ENCODE results near the gene HBM.

HBM gene

DNA sequence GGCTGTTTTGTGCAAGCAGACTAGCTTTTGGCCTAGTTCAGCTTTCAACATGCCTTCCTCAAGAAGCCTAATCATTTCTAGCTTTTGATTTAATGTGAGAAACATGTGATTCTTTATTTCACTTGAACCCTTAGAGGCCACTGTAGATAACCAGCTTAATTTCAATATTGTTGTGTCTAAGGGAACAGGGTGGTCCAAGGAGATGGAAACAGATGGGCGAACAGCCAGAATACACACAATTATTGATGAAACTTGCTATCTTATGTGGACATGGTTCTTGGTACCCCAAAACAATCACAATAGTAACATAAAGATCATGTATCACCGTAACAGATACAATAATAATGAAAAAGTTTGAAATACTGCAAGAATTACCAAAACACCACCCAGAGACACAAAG lies 32.1 kb upstream of the HBM start:
- H3K27me3 ChIP-seq (ENCODE audit: insufficient read depth, insufficient read length): no peaks in the 10 kb centered on the region
- TF ChIP-seq ZNF274 (IDR thresholded peaks at IDR 0.05; ENCODE audit: low read depth, low read length) (no peak), SUZ12 (IDR thresholded peaks at IDR 0.05; ENCODE audit: extremely low read depth, insufficient read depth, insufficient read length) (no peak), YY1 (IDR thresholded peaks at IDR 0.05; ENCODE audit: insufficient read depth, insufficient read length) (no peak)
- peaks cover 7% of the 10 kb centered on the region for H3K36me3 ChIP-seq (ENCODE audit: insufficient read depth, insufficient read length, low read length)
- no peak for DNase-seq (ENCODE audit: low read depth, low spot score)
- no peak overlapping the region for H3K9ac ChIP-seq (ENCODE audit: insufficient read length, low read depth)
- H3K9me3 ChIP-seq (ENCODE audit: insufficient read depth, low read length): no peaks in the 10 kb centered on the region
- H3K4me3 ChIP-seq (ENCODE audit: insufficient read length, low read depth): no peak overlapping the region
- H3K4me1 ChIP-seq (ENCODE audit: insufficient read depth, insufficient read length): no peaks in the 10 kb centered on the region

DNA sequence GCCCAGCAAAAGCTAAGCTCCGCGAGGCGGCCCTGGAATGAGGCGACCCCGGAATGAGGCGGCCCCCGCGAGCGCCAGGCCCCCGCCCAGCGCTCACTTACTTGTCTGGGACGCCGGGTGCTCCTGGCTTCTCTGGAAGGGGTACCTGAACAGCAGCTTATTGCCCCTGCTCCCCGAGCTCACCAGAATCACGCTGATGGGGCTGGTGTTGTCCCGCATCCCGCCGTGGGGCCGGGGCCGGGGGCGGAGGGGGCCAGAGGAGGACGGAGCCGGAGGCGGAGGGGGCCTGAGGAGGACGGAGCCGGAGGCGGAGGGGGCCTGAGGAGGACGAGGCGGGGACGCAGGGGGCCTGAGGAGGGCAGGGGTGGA lies 27.7 kb upstream of the HBM start:
- Histone ChIP-seq H3K9me3 (ENCODE audit: insufficient read depth, low read length) (no peaks in the 10 kb centered on the region), H3K4me3 (ENCODE audit: insufficient read length, low read depth) (peak overlapping the region; percentile 58), H3K36me3 (ENCODE audit: insufficient read depth, insufficient read length, low read length) (no peaks in the 10 kb centered on the region), H3K9ac (ENCODE audit: insufficient read length, low read depth) (peak overlapping the region; percentile 66), H3K4me1 (ENCODE audit: insufficient read depth, insufficient read length) (no peaks in the 10 kb centered on the region), H3K27me3 (ENCODE audit: insufficient read depth, insufficient read length) (no peaks in the 10 kb centered on the region)
- TF ChIP-seq YY1 (IDR thresholded peaks at IDR 0.05; ENCODE audit: insufficient read depth, insufficient read length) (no peak), ZNF274 (IDR thresholded peaks at IDR 0.05; ENCODE audit: low read depth, low read length) (no peak), SUZ12 (IDR thresholded peaks at IDR 0.05; ENCODE audit: extremely low read depth, insufficient read depth, insufficient read length) (no peak)
- DNase-seq (ENCODE audit: low read depth, low spot score): no peak

DNA sequence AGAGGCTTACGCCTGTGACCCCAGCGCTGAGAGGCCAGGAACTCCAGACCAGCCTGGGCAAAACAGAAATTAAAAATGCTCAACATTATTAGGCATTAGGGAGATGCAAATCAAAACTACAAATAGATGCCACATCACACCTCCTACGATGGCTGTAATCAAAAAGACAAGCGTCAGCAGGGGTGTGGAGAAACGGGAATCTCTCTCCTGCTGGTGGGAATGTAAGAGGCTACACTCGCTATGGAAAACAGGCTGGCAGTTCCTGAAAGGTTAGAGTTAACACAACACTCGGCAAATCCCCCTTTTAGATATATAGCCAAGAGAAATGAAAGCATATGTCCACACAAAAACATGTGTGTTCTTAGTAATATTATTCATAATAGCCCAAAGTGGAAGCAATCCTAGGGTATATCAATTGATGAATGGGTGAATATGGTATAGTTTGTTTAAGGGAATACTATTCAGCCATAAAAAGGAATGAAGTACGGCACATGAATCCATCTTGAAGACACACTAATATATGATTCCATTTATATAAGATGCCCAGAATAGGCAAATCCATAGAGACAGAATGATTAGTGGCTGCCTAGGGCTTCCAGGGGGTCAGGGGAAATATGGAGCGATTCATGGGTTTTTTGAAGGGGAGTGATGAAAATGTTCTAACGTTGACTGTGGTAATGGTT lies 25.5 kb upstream of the HBM start:
- Histone ChIP-seq H3K4me3 (ENCODE audit: insufficient read length, low read depth) (no peak overlapping the region), H3K27me3 (ENCODE audit: insufficient read depth, insufficient read length) (no peaks in the 10 kb centered on the region), H3K9ac (ENCODE audit: insufficient read length, low read depth) (no peak overlapping the region), H3K4me1 (ENCODE audit: insufficient read depth, insufficient read length) (no peaks in the 10 kb centered on the region), H3K36me3 (ENCODE audit: insufficient read depth, insufficient read length, low read length) (no peaks in the 10 kb centered on the region), H3K9me3 (ENCODE audit: insufficient read depth, low read length) (no peaks in the 10 kb centered on the region)
- no peak for DNase-seq (ENCODE audit: low read depth, low spot score)
- TF ChIP-seq ZNF274 (IDR thresholded peaks at IDR 0.05; ENCODE audit: low read depth, low read length) (no peak), YY1 (IDR thresholded peaks at IDR 0.05; ENCODE audit: insufficient read depth, insufficient read length) (no peak), SUZ12 (IDR thresholded peaks at IDR 0.05; ENCODE audit: extremely low read depth, insufficient read depth, insufficient read length) (no peak)

DNA sequence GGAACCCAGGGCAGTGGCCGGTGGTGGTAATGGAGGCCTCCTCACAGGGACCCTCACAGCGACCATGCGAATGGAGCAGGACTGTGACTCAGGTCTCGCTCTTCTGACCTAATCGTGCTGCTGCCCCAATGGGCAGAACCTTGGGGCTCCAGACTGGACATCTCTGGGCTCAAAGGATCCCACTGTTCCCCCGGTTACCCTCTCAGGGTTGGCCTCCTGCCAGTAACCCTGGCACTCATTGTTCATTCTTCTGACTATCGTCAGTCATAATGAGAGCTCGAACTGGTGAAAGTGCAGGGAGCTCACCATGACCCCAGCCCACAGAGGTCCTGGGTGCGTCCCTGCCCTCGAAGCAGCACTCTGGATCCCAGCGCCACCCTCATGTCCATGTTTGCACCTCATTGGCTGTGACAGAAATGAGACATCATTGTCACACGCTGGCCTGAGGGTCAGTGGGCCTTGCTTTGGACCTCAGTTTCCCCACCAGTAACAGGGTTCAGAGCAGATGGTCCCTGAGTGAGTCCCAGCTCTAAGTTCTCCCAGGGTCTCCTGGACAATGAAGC lies 23.3 kb upstream of the HBM start:
- Histone ChIP-seq H3K9me3 (ENCODE audit: insufficient read depth, low read length) (no peaks in the 10 kb centered on the region), H3K36me3 (ENCODE audit: insufficient read depth, insufficient read length, low read length) (no peaks in the 10 kb centered on the region), H3K27me3 (ENCODE audit: insufficient read depth, insufficient read length) (no peaks in the 10 kb centered on the region), H3K4me1 (ENCODE audit: insufficient read depth, insufficient read length) (no peaks in the 10 kb centered on the region), H3K4me3 (ENCODE audit: insufficient read length, low read depth) (no peak overlapping the region), H3K9ac (ENCODE audit: insufficient read length, low read depth) (no peak overlapping the region)
- no peak for DNase-seq (ENCODE audit: low read depth, low spot score)
- TF ChIP-seq ZNF274 (IDR thresholded peaks at IDR 0.05; ENCODE audit: low read depth, low read length) (no peak), SUZ12 (IDR thresholded peaks at IDR 0.05; ENCODE audit: extremely low read depth, insufficient read depth, insufficient read length) (no peak), YY1 (IDR thresholded peaks at IDR 0.05; ENCODE audit: insufficient read depth, insufficient read length) (no peak)

DNA sequence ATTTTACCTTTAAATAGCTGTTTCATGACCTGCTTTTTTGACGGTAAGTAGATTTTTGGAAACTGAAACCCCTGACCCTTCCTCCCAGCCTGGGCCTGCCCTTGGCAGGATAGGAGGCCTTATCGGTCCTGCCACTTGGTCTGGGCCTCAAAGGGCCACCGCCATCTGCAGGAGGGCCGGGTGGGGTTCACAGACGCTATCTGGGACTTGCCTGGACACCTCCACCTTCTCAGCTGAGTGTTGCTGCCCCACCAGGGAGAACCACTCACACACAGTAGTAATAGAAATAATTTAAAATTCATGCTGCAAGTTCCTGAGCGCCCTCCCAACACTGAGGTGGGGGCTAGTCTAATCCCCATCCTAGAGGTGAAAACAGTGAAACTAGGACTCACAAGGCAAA lies 22.7 kb upstream of the HBM start:
- Histone ChIP-seq H3K27me3 (ENCODE audit: insufficient read depth, insufficient read length) (no peaks in the 10 kb centered on the region), H3K4me3 (ENCODE audit: insufficient read length, low read depth) (no peak overlapping the region), H3K4me1 (ENCODE audit: insufficient read depth, insufficient read length) (no peaks in the 10 kb centered on the region), H3K36me3 (ENCODE audit: insufficient read depth, insufficient read length, low read length) (no peaks in the 10 kb centered on the region), H3K9ac (ENCODE audit: insufficient read length, low read depth) (no peak overlapping the region), H3K9me3 (ENCODE audit: insufficient read depth, low read length) (no peaks in the 10 kb centered on the region)
- no peak for DNase-seq (ENCODE audit: low read depth, low spot score)
- no peak for TF ChIP-seq YY1 (IDR thresholded peaks at IDR 0.05; ENCODE audit: insufficient read depth, insufficient read length)
- TF ChIP-seq SUZ12 (IDR thresholded peaks at IDR 0.05; ENCODE audit: extremely low read depth, insufficient read depth, insufficient read length): no peak
- TF ChIP-seq ZNF274 (IDR thresholded peaks at IDR 0.05; ENCODE audit: low read depth, low read length): no peak

DNA sequence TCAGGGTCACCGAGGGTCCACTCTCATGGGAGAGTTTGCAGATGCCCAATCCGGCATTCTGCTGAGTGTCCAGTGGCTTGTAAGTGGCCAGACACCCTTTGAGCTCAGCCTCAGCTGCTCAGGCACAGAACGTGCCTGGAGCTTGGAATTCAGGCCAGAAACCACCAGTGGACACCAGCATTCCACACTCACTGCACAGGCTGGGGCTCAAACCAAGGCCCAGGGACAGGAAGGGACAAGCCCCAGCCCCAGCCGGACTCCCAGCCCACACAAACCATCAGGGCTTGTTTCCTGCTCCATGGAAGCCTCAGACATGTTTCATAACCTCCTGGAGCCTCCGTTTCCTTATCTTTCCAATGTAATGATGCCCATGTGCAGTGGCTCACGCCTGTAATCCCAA lies 22.3 kb upstream of the HBM start:
- H3K4me1 ChIP-seq (ENCODE audit: insufficient read depth, insufficient read length): no peaks in the 10 kb centered on the region
- no peak overlapping the region for H3K9ac ChIP-seq (ENCODE audit: insufficient read length, low read depth)
- no peak overlapping the region for H3K4me3 ChIP-seq (ENCODE audit: insufficient read length, low read depth)
- DNase-seq (ENCODE audit: low read depth, low spot score): no peak
- TF ChIP-seq ZNF274 (IDR thresholded peaks at IDR 0.05; ENCODE audit: low read depth, low read length) (no peak), YY1 (IDR thresholded peaks at IDR 0.05; ENCODE audit: insufficient read depth, insufficient read length) (no peak), SUZ12 (IDR thresholded peaks at IDR 0.05; ENCODE audit: extremely low read depth, insufficient read depth, insufficient read length) (no peak)
- no peaks in the 10 kb centered on the region for H3K9me3 ChIP-seq (ENCODE audit: insufficient read depth, low read length)
- H3K36me3 ChIP-seq (ENCODE audit: insufficient read depth, insufficient read length, low read length): no peaks in the 10 kb centered on the region
- H3K27me3 ChIP-seq (ENCODE audit: insufficient read depth, insufficient read length): peaks cover 2% of the 10 kb centered on the region

DNA sequence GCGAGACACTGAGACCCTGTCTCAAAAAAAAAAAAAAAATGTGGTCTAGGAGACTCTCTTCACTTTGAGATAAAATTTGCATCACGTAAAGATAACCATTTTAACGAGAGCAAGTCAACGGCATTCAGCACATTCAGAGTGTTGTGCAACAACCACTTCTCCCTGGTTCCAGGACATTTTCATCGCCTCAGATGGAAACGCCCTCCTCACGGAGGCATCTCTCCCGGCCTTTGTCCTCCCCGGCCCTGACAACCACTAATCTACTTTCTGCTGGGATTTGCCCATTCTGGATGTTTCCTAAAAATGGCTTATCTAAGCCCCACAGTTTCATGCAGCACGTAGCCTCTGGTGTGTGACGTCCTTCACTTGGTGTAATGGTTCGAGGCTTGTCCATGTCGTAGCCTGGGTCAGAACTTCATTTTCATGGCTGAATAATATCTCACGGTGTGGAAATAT lies 21.0 kb upstream of the HBM start:
- no peaks in the 10 kb centered on the region for H3K9me3 ChIP-seq (ENCODE audit: insufficient read depth, low read length)
- peaks cover 4% of the 10 kb centered on the region for H3K27me3 ChIP-seq (ENCODE audit: insufficient read depth, insufficient read length)
- no peaks in the 10 kb centered on the region for H3K36me3 ChIP-seq (ENCODE audit: insufficient read depth, insufficient read length, low read length)
- no peak overlapping the region for H3K9ac ChIP-seq (ENCODE audit: insufficient read length, low read depth)
- peaks cover 9% of the 10 kb centered on the region for H3K4me1 ChIP-seq (ENCODE audit: insufficient read depth, insufficient read length)
- H3K4me3 ChIP-seq (ENCODE audit: insufficient read length, low read depth): no peak overlapping the region
- TF ChIP-seq SUZ12 (IDR thresholded peaks at IDR 0.05; ENCODE audit: extremely low read depth, insufficient read depth, insufficient read length) (no peak), YY1 (IDR thresholded peaks at IDR 0.05; ENCODE audit: insufficient read depth, insufficient read length) (no peak), ZNF274 (IDR thresholded peaks at IDR 0.05; ENCODE audit: low read depth, low read length) (no peak)
- DNase-seq (ENCODE audit: low read depth, low spot score): no peak

All from NT2/D1 (cell line).